Stomach (tissue), 9 donors: ENCODE results near the gene NPDC1. TPM values are rescaled to one million over a fixed set of nuclear protein-coding genes. Genes with fewer than 3 reads are reported as not detected.

Experiments used
- DNase-seq, 2 donors: peaks; one replicate each; pipeline versions ENCODE4 v3.0.0 to v3.0.0-alpha.2; 2013 to 2019
- H3K27ac ChIP-seq, 5 donors: fragments of 200-600 bp in 4 of 5; sonication (generic) in 4 of 5; one replicate each; pipeline ENCODE4 v1.5.1; 2013 to 2019; ENCODE audit warnings: mild to moderate bottlenecking in 1 of 5, moderate library complexity in 1 of 5
- H3K27me3 ChIP-seq, 3 donors: fragments of 200-600 bp; sonication (generic); one replicate each; pipeline ENCODE4 v1.5.1; 2017 to 2019; ENCODE audit warnings: mixed run types in 1 of 3
- H3K36me3 ChIP-seq, 4 donors: fragments of 200-600 bp; sonication (generic); 1 replicate in 3 of 4; 2 replicates in 1 of 4; pipeline ENCODE4 v1.5.1; 2016 to 2019
- H3K4me1 ChIP-seq, 4 donors: fragments of 200-600 bp; sonication (generic); one replicate each; pipeline ENCODE4 v1.5.1; 2016 to 2019
- H3K4me3 ChIP-seq, 4 donors: fragments of 200-600 bp; sonication (generic) in 3 of 4; one replicate each; pipeline ENCODE4 v1.5.1; 2016 to 2019; ENCODE audit warnings: mild to moderate bottlenecking in 1 of 4
- H3K9me3 ChIP-seq, 4 donors: fragments of 200-600 bp; sonication (generic); one replicate each; pipeline ENCODE4 v1.5.1; 2016 to 2019
- CTCF ChIP-seq, 7 experiments: fragments of 450-650 bp in 4 of 7; fragments of 200-600 bp in 3 of 7; sonication (generic) in 3 of 7; IDR thresholded peaks; one replicate each; pipeline ENCODE4 v1.5.1; 2016 to 2019; ENCODE audit warnings: antibody characterized with exemption in 7 of 7, control low read depth in 2 of 7, mild to moderate bottlenecking in 1 of 7
- EP300 ChIP-seq: sonication (generic); formaldehyde crosslinking; IDR thresholded peaks from one replicate; pipeline ENCODE4 v1.6.1; 2017; ENCODE audit warnings: antibody characterized with exemption
- POLR2A ChIP-seq, 4 donors: fragments of 450-650 bp; IDR thresholded peaks; one replicate each; pipeline ENCODE4 v1.6.1; 2016; ENCODE audit warnings: antibody characterized with exemption in 4 of 4, control low read depth in 2 of 4, mild to moderate bottlenecking in 1 of 4, moderate library complexity in 1 of 4
- POLR2AphosphoS5 ChIP-seq, 3 donors: sonication (generic); formaldehyde crosslinking; IDR thresholded peaks; one replicate each; pipeline ENCODE4 v1.6.1; 2016; ENCODE audit warnings: antibody characterized with exemption in 3 of 3
- WGBS, 5 donors: extraction: QIAGEN DNeasy Blood & Tissue Kit in 3 of 5; methylation state at CpG; one replicate each; pipeline versions ENCODE4 v1.1.5 to v1.1.7; 2013 to 2018; 5-methylcytosine and 5-hydroxymethylcytosine counted together
- intact Hi-C: fragments of 100-400 bp; cut with DNase I; formaldehyde crosslinking; loops from one replicate; pipeline ENCODE4 v1.15.1; 2023; ENCODE audit warnings: low total_unique reads
- polyA plus RNA-seq, 3 donors: library from polyadenylated mRNA; stranded (reverse); fragments of 200-250 nt; gene quantifications; one replicate each; pipeline ENCODE4 v1.2.3, GENCODE V29; 2013
- total RNA-seq, 5 donors: library from RNA; depleted of rRNA; stranded (reverse); fragments of >200 nt; gene quantifications; one replicate each; pipeline versions ENCODE4 v1.1.0 to v1.2.3, GENCODE V29; 2014 to 2016
- donor health status: healthy with polysubstance abuse.
- donor health status: Bipolar disorder and iron deficiency.
- donor health status: healthy.

Gene NPDC1
- total and polyA plus RNA-seq, 8 donors: 20.0 to 276 (median 180) TPM

GRCh38 chr9:137067860-137068538 lies 22.0 kb upstream of the NPDC1 start:
- peaks cover 0 to 32% (median 11%) of the 10 kb centered on the region in 3 donors for H3K27me3 ChIP-seq
- no peak overlapping the region for H3K4me3 ChIP-seq
- H3K36me3 ChIP-seq: no peaks in the 10 kb centered on the region
- peaks cover 21 to 59% (median 39%) of the 10 kb centered on the region in 4 donors for H3K4me1 ChIP-seq
- no peaks in the 10 kb centered on the region for H3K9me3 ChIP-seq
- TF ChIP-seq POLR2A (IDR thresholded peaks at IDR 0.05) (no peak), CTCF (IDR thresholded peaks at IDR 0.05) (peak in 6 of 7 experiments; percentile 44 to 86 (median 80)), EP300 (no peak), POLR2AphosphoS5 (IDR thresholded peaks at IDR 0.05) (peak in 1 of 3 donors; percentile 44)
- 38 to 45% (median 43%) methylated on average over 9 to 12 of the region's 12 CpGs for WGBS, 5 donors
- intact Hi-C loops: no loop called here
- DNase-seq: peak; percentile 88 to 94
- peak overlapping the region in 1 of 5 donors; percentile 32 for H3K27ac ChIP-seq

- no peak for DNase-seq
- Histone ChIP-seq H3K36me3 (no peaks in the 10 kb centered on the region), H3K27me3 (peaks cover 0 to 32% (median 11%) of the 10 kb centered on the region in 3 donors), H3K9me3 (no peaks in the 10 kb centered on the region), H3K4me3 (no peak overlapping the region), H3K4me1 (peaks cover 21 to 55% (median 38%) of the 10 kb centered on the region in 4 donors), H3K27ac (no peak overlapping the region)
- WGBS, 5 donors: 54 to 82% (median 63%) methylated on average over 5 to 26 of the region's 26 CpGs
- intact Hi-C loops: no loop called here
- no peak for TF ChIP-seq EP300
- TF ChIP-seq POLR2A (IDR thresholded peaks at IDR 0.05): no peak
- TF ChIP-seq POLR2AphosphoS5 (IDR thresholded peaks at IDR 0.05): no peak
- TF ChIP-seq CTCF (IDR thresholded peaks at IDR 0.05): no peak
Observed at GRCh38 chr9:137066096-137066861, 20.3 kb upstream of the NPDC1 start.

- Histone ChIP-seq H3K27ac (no peak overlapping the region), H3K4me1 (peaks cover 12 to 47% (median 30%) of the 10 kb centered on the region in 4 donors), H3K4me3 (no peak overlapping the region), H3K36me3 (no peaks in the 10 kb centered on the region), H3K9me3 (no peaks in the 10 kb centered on the region), H3K27me3 (peaks cover 0 to 32% (median 11%) of the 10 kb centered on the region in 3 donors)
- no peak for TF ChIP-seq EP300
- no peak for TF ChIP-seq POLR2A (IDR thresholded peaks at IDR 0.05)
- no peak for TF ChIP-seq POLR2AphosphoS5 (IDR thresholded peaks at IDR 0.05)
- no peak for TF ChIP-seq CTCF (IDR thresholded peaks at IDR 0.05)
- DNase-seq: no peak
- 90 to 94% (median 93%) methylated on average over 15 to 23 of the region's 23 CpGs for WGBS, 5 donors
- intact Hi-C loops: no loop called here
Observed at GRCh38 chr9:137065336-137065967, 19.5 kb upstream of the NPDC1 start.

GRCh38 chr9:137064880-137065164 lies 18.8 kb upstream of the NPDC1 start:
- 82 to 90% (median 85%) methylated on average over 11 to 12 of the region's 12 CpGs for WGBS, 5 donors
- intact Hi-C loops: no loop called here

More at GRCh38 chr9:137064880-137065164, 18.8 kb upstream of the NPDC1 start:
- peaks cover 6 to 40% (median 27%) of the 10 kb centered on the region in 4 donors for H3K4me1 ChIP-seq
- H3K27me3 ChIP-seq: peaks cover 0 to 28% (median 11%) of the 10 kb centered on the region in 3 donors
- no peak overlapping the region for H3K4me3 ChIP-seq
- no peak overlapping the region for H3K27ac ChIP-seq
- DNase-seq: no peak
- no peaks in the 10 kb centered on the region for H3K9me3 ChIP-seq
- TF ChIP-seq EP300: no peak
- no peak for TF ChIP-seq POLR2A (IDR thresholded peaks at IDR 0.05)
- no peak for TF ChIP-seq CTCF (IDR thresholded peaks at IDR 0.05)
- TF ChIP-seq POLR2AphosphoS5 (IDR thresholded peaks at IDR 0.05): no peak
- no peaks in the 10 kb centered on the region for H3K36me3 ChIP-seq
